ENCODE data around the gene PAQR9.
"Not testable (repeated sequence)": the region's sequence is repeated elsewhere in the genome, so short reads cannot be mapped to it uniquely, and the experiment has no call there.

PAQR9 gene

DNA sequence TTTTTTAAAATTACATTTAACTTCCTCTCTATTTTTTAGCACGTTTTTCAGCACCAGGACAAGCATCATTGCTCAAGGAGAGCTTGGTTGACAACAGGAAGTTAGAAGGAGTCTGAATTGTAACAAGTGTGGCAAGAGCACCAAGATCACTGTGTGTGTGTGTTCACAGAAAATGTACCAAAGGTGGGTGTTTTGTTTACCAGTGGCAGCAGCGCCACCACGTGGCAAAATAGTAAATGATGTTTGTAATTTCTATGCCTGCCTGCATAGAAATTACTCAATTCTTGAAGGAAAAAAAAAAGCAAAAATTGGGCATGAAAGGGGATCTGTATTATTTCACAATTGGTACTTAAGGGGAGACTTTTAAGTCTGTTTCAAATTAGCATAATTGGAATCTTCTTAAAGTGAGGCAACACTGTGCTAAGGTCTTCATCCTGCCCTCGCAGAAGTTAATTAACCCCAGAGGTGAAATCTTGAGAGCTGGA lies 30.5 kb upstream of the PAQR9 start:
- Histone ChIP-seq H4K20me1 (ENCODE audit: insufficient read depth, low read length) (no peaks in the 10 kb centered on the region), H3K4me2 (ENCODE audit: low read length) (no peak overlapping the region), H3K79me2 (ENCODE audit: insufficient read depth, low read length) (no peaks in the 10 kb centered on the region), H3K4me1 (ENCODE audit: insufficient read depth, low read length, severe bottlenecking) (no peaks in the 10 kb centered on the region), H3K27ac (ENCODE audit: low read depth, low read length, poor library complexity, severe bottlenecking) (no peak overlapping the region), H3K9me2 (ENCODE audit: low read depth, low read length) (no peaks in the 10 kb centered on the region), H3K36me3 (ENCODE audit: insufficient read depth, low read length) (no peaks in the 10 kb centered on the region), H3K4me3 (ENCODE audit: low read depth, low read length, poor library complexity, severe bottlenecking) (no peak overlapping the region), H2AFZ (ENCODE audit: low read length) (no peak overlapping the region), H3F3A (ENCODE audit: insufficient read depth, low read length) (no peaks in the 10 kb centered on the region), H3K9me3 (ENCODE audit: low read length) (no peaks in the 10 kb centered on the region), H3K9ac (ENCODE audit: low read length) (no peak overlapping the region), H3K27me3 (ENCODE audit: insufficient read depth, low read length) (peaks cover 3% of the 10 kb centered on the region; the same call in 1 of the 2 replicates)
- TF ChIP-seq EZH2 (IDR thresholded peaks at IDR 0.05; ENCODE audit: borderline replicate concordance, low read length), result no peak
- TF ChIP-seq, protein P1, sequence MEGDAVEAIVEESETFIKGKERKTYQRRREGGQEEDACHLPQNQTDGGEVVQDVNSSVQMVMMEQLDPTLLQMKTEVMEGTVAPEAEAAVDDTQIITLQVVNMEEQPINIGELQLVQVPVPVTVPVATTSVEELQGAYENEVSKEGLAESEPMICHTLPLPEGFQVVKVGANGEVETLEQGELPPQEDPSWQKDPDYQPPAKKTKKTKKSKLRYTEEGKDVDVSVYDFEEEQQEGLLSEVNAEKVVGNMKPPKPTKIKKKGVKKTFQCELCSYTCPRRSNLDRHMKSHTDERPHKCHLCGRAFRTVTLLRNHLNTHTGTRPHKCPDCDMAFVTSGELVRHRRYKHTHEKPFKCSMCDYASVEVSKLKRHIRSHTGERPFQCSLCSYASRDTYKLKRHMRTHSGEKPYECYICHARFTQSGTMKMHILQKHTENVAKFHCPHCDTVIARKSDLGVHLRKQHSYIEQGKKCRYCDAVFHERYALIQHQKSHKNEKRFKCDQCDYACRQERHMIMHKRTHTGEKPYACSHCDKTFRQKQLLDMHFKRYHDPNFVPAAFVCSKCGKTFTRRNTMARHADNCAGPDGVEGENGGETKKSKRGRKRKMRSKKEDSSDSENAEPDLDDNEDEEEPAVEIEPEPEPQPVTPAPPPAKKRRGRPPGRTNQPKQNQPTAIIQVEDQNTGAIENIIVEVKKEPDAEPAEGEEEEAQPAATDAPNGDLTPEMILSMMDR (IDR thresholded peaks at IDR 0.05; ENCODE audit: low read length), result peak; percentile 93

DNA sequence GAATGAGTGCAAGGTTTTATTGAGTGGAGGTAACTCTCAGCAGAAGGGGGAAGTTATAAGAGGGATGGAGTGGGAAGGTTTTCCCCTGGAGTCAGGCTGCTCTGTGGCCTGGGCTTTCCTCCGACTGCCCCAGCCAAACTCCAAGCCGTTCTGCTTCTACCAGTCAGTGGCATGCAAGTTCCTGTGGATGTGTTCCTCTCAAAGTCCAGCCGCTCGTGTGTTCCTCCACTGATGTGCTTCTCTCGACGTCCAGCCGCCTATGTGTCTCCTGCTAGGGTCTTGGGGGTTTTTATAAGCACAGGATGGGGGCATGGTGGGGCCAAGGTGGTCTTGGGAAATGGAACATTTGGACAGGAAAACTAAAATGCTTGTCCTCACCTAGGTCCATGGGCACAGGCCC lies 28.8 kb upstream of the PAQR9 start:
- H3K9me2 ChIP-seq (ENCODE audit: low read depth, low read length), result no peaks in the 10 kb centered on the region
- H3K4me2 ChIP-seq (ENCODE audit: low read length), result no peak overlapping the region
- no peaks in the 10 kb centered on the region for H3K36me3 ChIP-seq (ENCODE audit: insufficient read depth, low read length)
- no peaks in the 10 kb centered on the region for H4K20me1 ChIP-seq (ENCODE audit: insufficient read depth, low read length)
- H3K4me3 ChIP-seq (ENCODE audit: low read depth, low read length, poor library complexity, severe bottlenecking), result no peak overlapping the region
- H3F3A ChIP-seq (ENCODE audit: insufficient read depth, low read length), result no peaks in the 10 kb centered on the region
- H3K9me3 ChIP-seq (ENCODE audit: low read length), result no peaks in the 10 kb centered on the region
- no peak overlapping the region for H3K9ac ChIP-seq (ENCODE audit: low read length)
- H3K27ac ChIP-seq (ENCODE audit: low read depth, low read length, poor library complexity, severe bottlenecking), result no peak overlapping the region
- TF ChIP-seq, protein P1 (IDR thresholded peaks at IDR 0.05; ENCODE audit: low read length), result no peak
- no peak for TF ChIP-seq EZH2 (IDR thresholded peaks at IDR 0.05; ENCODE audit: borderline replicate concordance, low read length)
- H3K79me2 ChIP-seq (ENCODE audit: insufficient read depth, low read length), result no peaks in the 10 kb centered on the region
- H3K27me3 ChIP-seq (ENCODE audit: insufficient read depth, low read length), result peaks cover 3% of the 10 kb centered on the region; the same call in 1 of the 2 replicates
- H3K4me1 ChIP-seq (ENCODE audit: insufficient read depth, low read length, severe bottlenecking), result no peaks in the 10 kb centered on the region
- no peak overlapping the region for H2AFZ ChIP-seq (ENCODE audit: low read length)

DNA sequence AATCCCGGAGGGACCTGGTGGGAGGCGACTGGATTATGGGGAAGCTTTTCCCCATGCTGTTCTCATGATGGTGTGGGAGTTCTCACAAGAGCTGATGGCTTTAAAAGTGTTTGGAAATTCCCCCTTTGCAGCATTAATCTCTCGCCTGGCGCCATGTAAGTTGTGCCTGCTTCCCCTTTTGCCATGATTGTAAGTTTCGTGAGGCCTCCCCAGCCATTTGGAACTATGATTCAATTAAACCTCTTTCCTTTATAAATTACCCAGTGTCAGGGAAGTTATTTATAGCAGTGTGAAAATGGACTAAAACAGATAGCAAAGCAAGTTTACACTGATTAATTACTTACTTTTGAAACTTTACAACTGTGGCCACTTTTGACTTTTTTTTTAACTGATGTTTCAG lies 27.2 kb upstream of the PAQR9 start:
- H3K79me2 ChIP-seq (ENCODE audit: insufficient read depth, low read length), result no peaks in the 10 kb centered on the region
- no peak overlapping the region for H3K4me3 ChIP-seq (ENCODE audit: low read depth, low read length, poor library complexity, severe bottlenecking)
- H3F3A ChIP-seq (ENCODE audit: insufficient read depth, low read length), result no peaks in the 10 kb centered on the region
- no peaks in the 10 kb centered on the region for H3K9me3 ChIP-seq (ENCODE audit: low read length)
- H3K36me3 ChIP-seq (ENCODE audit: insufficient read depth, low read length), result no peaks in the 10 kb centered on the region
- no peak overlapping the region for H2AFZ ChIP-seq (ENCODE audit: low read length)
- TF ChIP-seq, protein P1 (IDR thresholded peaks at IDR 0.05; ENCODE audit: low read length), result no peak
- TF ChIP-seq EZH2 (IDR thresholded peaks at IDR 0.05; ENCODE audit: borderline replicate concordance, low read length), result no peak
- H3K4me1 ChIP-seq (ENCODE audit: insufficient read depth, low read length, severe bottlenecking), result no peaks in the 10 kb centered on the region
- no peaks in the 10 kb centered on the region for H4K20me1 ChIP-seq (ENCODE audit: insufficient read depth, low read length)
- H3K27ac ChIP-seq (ENCODE audit: low read depth, low read length, poor library complexity, severe bottlenecking), result no peak overlapping the region
- H3K9ac ChIP-seq (ENCODE audit: low read length), result no peak overlapping the region
- peaks cover 3% of the 10 kb centered on the region; the same call in 1 of the 2 replicates for H3K27me3 ChIP-seq (ENCODE audit: insufficient read depth, low read length)
- H3K4me2 ChIP-seq (ENCODE audit: low read length), result no peak overlapping the region
- no peaks in the 10 kb centered on the region for H3K9me2 ChIP-seq (ENCODE audit: low read depth, low read length)

DNA sequence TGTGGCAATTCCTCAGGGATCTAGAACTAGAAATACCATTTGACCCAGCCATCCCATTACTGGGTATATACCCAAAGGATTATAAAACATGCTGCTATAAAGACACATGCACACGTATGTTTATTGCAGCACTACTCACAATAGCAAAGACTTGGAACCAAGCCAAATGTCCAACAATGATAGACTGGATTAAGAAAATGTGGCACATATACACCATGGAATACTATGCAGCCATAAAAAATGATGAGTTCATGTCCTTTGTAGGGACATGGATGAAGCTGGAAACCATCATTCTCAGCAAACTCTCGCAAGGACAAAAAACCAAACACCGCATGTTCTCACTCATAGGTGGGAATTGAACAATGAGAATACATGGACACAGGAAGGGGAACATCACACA lies 25.4 kb upstream of the PAQR9 start:
- H3K9ac ChIP-seq (ENCODE audit: low read length); H3F3A ChIP-seq (ENCODE audit: insufficient read depth, low read length); H3K36me3 ChIP-seq (ENCODE audit: insufficient read depth, low read length); H3K9me2 ChIP-seq (ENCODE audit: low read depth, low read length); H2AFZ ChIP-seq (ENCODE audit: low read length); H3K9me3 ChIP-seq (ENCODE audit: low read length); H3K4me2 ChIP-seq (ENCODE audit: low read length); H3K79me2 ChIP-seq (ENCODE audit: insufficient read depth, low read length); H3K27ac ChIP-seq (ENCODE audit: low read depth, low read length, poor library complexity, severe bottlenecking); H4K20me1 ChIP-seq (ENCODE audit: insufficient read depth, low read length); H3K4me1 ChIP-seq (ENCODE audit: insufficient read depth, low read length, severe bottlenecking); H3K27me3 ChIP-seq (ENCODE audit: insufficient read depth, low read length); H3K4me3 ChIP-seq (ENCODE audit: low read depth, low read length, poor library complexity, severe bottlenecking): not testable (repeated sequence)

DNA sequence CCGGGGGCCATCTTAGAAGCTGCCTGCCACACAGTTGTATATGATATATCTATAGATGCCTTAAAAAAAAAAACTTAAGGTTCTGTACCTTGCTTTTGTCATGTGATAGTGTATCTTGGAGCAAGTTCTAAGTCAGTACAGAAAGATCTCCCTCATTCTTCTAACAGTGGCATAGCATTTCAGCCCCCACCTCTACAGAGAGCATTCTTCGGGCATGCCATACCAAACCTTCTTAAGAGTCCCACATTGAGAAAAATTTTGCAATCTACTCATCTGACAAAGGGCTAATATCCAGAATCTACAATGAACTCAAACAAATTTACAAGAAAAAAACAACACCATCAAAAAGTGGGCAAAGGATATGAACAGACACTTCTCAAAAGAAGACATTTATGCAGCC lies 24.7 kb upstream of the PAQR9 start:
- not testable (repeated sequence) for H3K4me2 ChIP-seq (ENCODE audit: low read length); H2AFZ ChIP-seq (ENCODE audit: low read length)

More for the DNA sequence above, 24.7 kb upstream of the PAQR9 start:
- H3K27me3 ChIP-seq (ENCODE audit: insufficient read depth, low read length); H3K36me3 ChIP-seq (ENCODE audit: insufficient read depth, low read length); H3F3A ChIP-seq (ENCODE audit: insufficient read depth, low read length); H3K4me3 ChIP-seq (ENCODE audit: low read depth, low read length, poor library complexity, severe bottlenecking); H3K79me2 ChIP-seq (ENCODE audit: insufficient read depth, low read length); H3K9me3 ChIP-seq (ENCODE audit: low read length); H3K27ac ChIP-seq (ENCODE audit: low read depth, low read length, poor library complexity, severe bottlenecking); H3K4me1 ChIP-seq (ENCODE audit: insufficient read depth, low read length, severe bottlenecking); H3K9ac ChIP-seq (ENCODE audit: low read length); H3K9me2 ChIP-seq (ENCODE audit: low read depth, low read length); H4K20me1 ChIP-seq (ENCODE audit: insufficient read depth, low read length): not testable (repeated sequence)
